IMR-90 (cell line): ENCODE data around the gene LPO. TPM values are rescaled to one million over a fixed set of nuclear protein-coding genes. Genes with fewer than 3 reads are reported as not detected.

ENCODE experiments used
- ATAC-seq: fragments of 200-7000 bp; cut with Tn5 transposase; 2 replicates; pipeline ENCODE4 v1.9.1; 2020; ENCODE audit warnings: low read depth, mild to moderate bottlenecking, moderate library complexity
- BruUV-seq: library from RNA; stranded (reverse); fragments of 400-500 nt; replicated peaks from 2 replicates; lab custom pipeline; 2021; lab: Mats Ljungman, UMichigan
- CTCF ChIA-PET: fragments of 300-600 bp; formaldehyde crosslinking; extraction: SDS; loops from one replicate; lab custom pipeline; 2021; ENCODE audit warnings: antibody characterized with exemption; lab: Yijun Ruan, JAX
- POLR2A ChIA-PET: fragments of 300-600 bp; sonication (Branson Sonifier 250); formaldehyde crosslinking; loops from one replicate; lab custom pipeline; 2022; ENCODE audit warnings: antibody characterized with exemption; ENCODE audit not compliant: unreplicated experiment; lab: Charles Lee
- DNase-seq: peaks from one replicate; pipeline ENCODE4 v3.0.0; 2013
- H2AFZ ChIP-seq: replicated peaks from 2 replicates; pipeline ENCODE3; 2013; ENCODE audit warnings: low read length, mild to moderate bottlenecking; ENCODE audit not compliant: poor library complexity
- H2AK5ac ChIP-seq: 2 replicates; pipeline ENCODE4 v1.6.1; 2013; ENCODE audit warnings: low read depth, low read length, inconsistent platforms
- H2AK9ac ChIP-seq: replicated peaks from 2 replicates; pipeline ENCODE3; 2013; ENCODE audit warnings: mild to moderate bottlenecking, low read depth, low read length, moderate library complexity; ENCODE audit not compliant: poor library complexity
- H2BK120ac ChIP-seq: 2 replicates; pipeline ENCODE4 v1.6.1; 2013; ENCODE audit warnings: low read depth, low read length, inconsistent platforms
- H2BK15ac ChIP-seq: 3 replicates; pipeline ENCODE4 v1.6.1; 2013; ENCODE audit warnings: low read depth, low read length, inconsistent platforms
- H2BK20ac ChIP-seq: 2 replicates; pipeline ENCODE4 v1.6.1; 2013; ENCODE audit warnings: low read depth, mild to moderate bottlenecking, inconsistent platforms, low read length, moderate library complexity
- H2BK5ac ChIP-seq: 2 replicates; pipeline ENCODE4 v1.6.1; 2013; ENCODE audit warnings: mild to moderate bottlenecking, low read depth, low read length, inconsistent platforms; ENCODE audit not compliant: poor library complexity, severe bottlenecking
- H3K14ac ChIP-seq: replicated peaks from 2 replicates; pipeline ENCODE4 v1.6.1; 2013; ENCODE audit warnings: low read depth, low read length, inconsistent platforms
- H3K18ac ChIP-seq: 2 replicates; pipeline ENCODE4 v1.6.1; 2013; ENCODE audit warnings: low read depth, low read length, control low read depth
- H3K23ac ChIP-seq: 2 replicates; pipeline ENCODE4 v1.6.1; 2013; ENCODE audit warnings: low read depth, low read length, inconsistent platforms
- H3K27ac ChIP-seq: 2 replicates; pipeline ENCODE4 v1.5.1; 2013; ENCODE audit warnings: mild to moderate bottlenecking, control low read depth, low read length; ENCODE audit not compliant: insufficient read depth
- H3K27me3 ChIP-seq: 2 replicates; pipeline ENCODE4 v1.6.1; 2013; ENCODE audit warnings: low read length; ENCODE audit not compliant: control insufficient read depth, insufficient read depth
- H3K36me3 ChIP-seq: 2 replicates; pipeline ENCODE4 v1.6.1; 2013; ENCODE audit warnings: low read length, mixed read lengths; ENCODE audit not compliant: control insufficient read depth, insufficient read depth
- H3K4ac ChIP-seq: 2 replicates; pipeline ENCODE4 v1.6.1; 2013; ENCODE audit warnings: low read depth, low read length, inconsistent platforms
- H3K4me1 ChIP-seq: 2 replicates; pipeline ENCODE4 v1.6.1; 2013; ENCODE audit warnings: low read length, mixed read lengths; ENCODE audit not compliant: control insufficient read depth, insufficient read depth
- H3K4me2 ChIP-seq: 2 replicates; pipeline ENCODE4 v1.6.1; 2013; ENCODE audit warnings: low read depth, mild to moderate bottlenecking, control low read depth, low read length, moderate library complexity
- H3K4me3 ChIP-seq: 2 replicates; pipeline ENCODE4 v1.5.1; 2013; ENCODE audit warnings: low read depth, mild to moderate bottlenecking, control low read depth, low read length, moderate library complexity; ENCODE audit not compliant: insufficient read depth
- H3K56ac ChIP-seq: 2 replicates; pipeline ENCODE4 v1.6.1; 2013; ENCODE audit warnings: low read length, inconsistent platforms; ENCODE audit not compliant: insufficient read depth; ENCODE audit errors: extremely low read depth
- H3K79me1 ChIP-seq, 2 experiments: 2 replicates each; pipeline ENCODE4 v1.6.1; 2013; ENCODE audit warnings: low read length in 2 of 2, inconsistent platforms in 1 of 2, low read depth in 1 of 2
- H3K9ac ChIP-seq: 2 replicates; pipeline ENCODE4 v1.6.1; 2013; ENCODE audit warnings: low read depth, low read length, control low read depth
- H3K9me1 ChIP-seq: 2 replicates; pipeline ENCODE4 v1.6.1; 2013; ENCODE audit warnings: low read length, inconsistent platforms; ENCODE audit not compliant: insufficient read depth
- H3K9me3 ChIP-seq: 2 replicates; pipeline ENCODE4 v1.6.1; 2013; ENCODE audit warnings: low read length; ENCODE audit not compliant: control insufficient read depth, insufficient read depth
- H4K20me1 ChIP-seq: 2 replicates; pipeline ENCODE4 v1.6.1; 2013; ENCODE audit warnings: low read length, inconsistent platforms; ENCODE audit not compliant: insufficient read depth
- H4K5ac ChIP-seq: 2 replicates; pipeline ENCODE4 v1.6.1; 2013; ENCODE audit warnings: mild to moderate bottlenecking, low read depth, low read length, control low read depth
- H4K8ac ChIP-seq, 2 experiments: 2 replicates each; pipeline ENCODE4 v1.6.1; 2013; ENCODE audit warnings: low read depth in 2 of 2, low read length in 2 of 2, control low read depth in 1 of 2, inconsistent platforms in 1 of 2
- H4K91ac ChIP-seq: 2 replicates; pipeline ENCODE4 v1.6.1; 2013; ENCODE audit warnings: low read depth, low read length, inconsistent platforms; ENCODE audit not compliant: insufficient read depth
- CEBPB ChIP-seq: IDR thresholded peaks from 2 replicates; pipeline ENCODE4 v1.6.1; 2012; ENCODE audit warnings: low read depth, low read length, improper control_type of control experiment
- CHD1 ChIP-seq: IDR thresholded peaks from 2 replicates; pipeline ENCODE4 v1.6.1; 2012; ENCODE audit warnings: low read depth, low read length, improper control_type of control experiment
- FOS ChIP-seq: fragments of 150-350 bp; IDR thresholded peaks from 2 replicates; pipeline ENCODE4 v1.6.1; 2016; ENCODE audit warnings: low read depth, low read length
- MAFK ChIP-seq: IDR thresholded peaks from 2 replicates; pipeline ENCODE4 v1.6.1; 2012; ENCODE audit warnings: low read depth, low read length, improper control_type of control experiment
- MAZ ChIP-seq: IDR thresholded peaks from 2 replicates; pipeline ENCODE4 v1.6.1; 2012; ENCODE audit warnings: low read depth, mild to moderate bottlenecking, low read length, improper control_type of control experiment, moderate library complexity, borderline replicate concordance
- NFE2L2 ChIP-seq: fragments of 150-350 bp; IDR thresholded peaks from 2 replicates; pipeline ENCODE4 v1.6.1; 2016; ENCODE audit warnings: low read depth, mild to moderate bottlenecking, low read length
- POLR2A ChIP-seq: IDR thresholded peaks from 2 replicates; pipeline ENCODE4 v1.6.1; 2012; ENCODE audit warnings: mild to moderate bottlenecking, low read depth, low read length
- RAD21 ChIP-seq: IDR thresholded peaks from 2 replicates; pipeline ENCODE4 v1.6.1; 2012; ENCODE audit warnings: low read length, improper control_type of control experiment
- RCOR1 ChIP-seq: IDR thresholded peaks from 2 replicates; pipeline ENCODE4 v1.6.1; 2012; ENCODE audit warnings: mild to moderate bottlenecking, low read length, improper control_type of control experiment; ENCODE audit not compliant: insufficient replicate concordance
- RFX5 ChIP-seq: IDR thresholded peaks from 2 replicates; pipeline ENCODE4 v1.8.0; 2012; ENCODE audit warnings: low read depth, mild to moderate bottlenecking, low read length, moderate library complexity
- SMC3 ChIP-seq: fragments of 150-350 bp; IDR thresholded peaks from 2 replicates; pipeline ENCODE4 v1.6.1; 2016; ENCODE audit warnings: low read depth, mild to moderate bottlenecking, antibody characterized with exemption, low read length, moderate library complexity
- WGBS, 2 experiments: methylation state at CpG; one replicate each; pipeline versions ENCODE4 v1.1.5 to v1.1.7; 2013; ENCODE audit warnings: missing lambda C conversion rate in 2 of 2; ENCODE audit not compliant: insufficient read length in 1 of 2; ENCODE audit errors: extremely low coverage in 2 of 2; 5-methylcytosine and 5-hydroxymethylcytosine counted together
- dilution Hi-C: fragments of 300-500 bp; cut with HindIII; formaldehyde crosslinking; loops from one replicate; pipeline ENCODE4 v1.14.3; 2018; ENCODE audit warnings: low sequenced_read_pairs; ENCODE audit not compliant: unreplicated experiment
- in situ Hi-C: fragments of 300-500 bp; cut with MboI; formaldehyde crosslinking; loops from 3 replicates; pipeline ENCODE4 v1.14.3; 2019; ENCODE audit warnings: low sequenced_read_pairs, inconsistent platforms, mixed read lengths
- intact Hi-C: fragments of 100-400 bp; cut with micrococcal nuclease; formaldehyde crosslinking; loops from 2 replicates; pipeline ENCODE4 v1.10.0; 2022
- polyA plus RNA-seq, 3 experiments: library from polyadenylated mRNA; depleted of rRNA; stranded (reverse); fragments of >200 nt; gene quantifications; 2 replicates each; pipeline ENCODE4 v1.2.3, GENCODE V29; 2012; ENCODE audit warnings: low replicate concordance in 1 of 3
- total RNA-seq: library from RNA; depleted of rRNA; stranded (reverse); fragments of >200 nt; gene quantifications from 2 replicates; pipeline ENCODE4 v1.2.3, GENCODE V29; 2012
- TF ChIP-seq, protein P1 (sequence below): conservative IDR thresholded peaks from 2 replicates; pipeline ENCODE4 v1.5.1; 2012; ENCODE audit warnings: mild to moderate bottlenecking, low read depth, low read length, improper control_type of control experiment

Gene LPO
- total and polyA plus RNA-seq, 2 of the 4 experiments (the other 2 are of a cell fraction), result not detected

DNA sequence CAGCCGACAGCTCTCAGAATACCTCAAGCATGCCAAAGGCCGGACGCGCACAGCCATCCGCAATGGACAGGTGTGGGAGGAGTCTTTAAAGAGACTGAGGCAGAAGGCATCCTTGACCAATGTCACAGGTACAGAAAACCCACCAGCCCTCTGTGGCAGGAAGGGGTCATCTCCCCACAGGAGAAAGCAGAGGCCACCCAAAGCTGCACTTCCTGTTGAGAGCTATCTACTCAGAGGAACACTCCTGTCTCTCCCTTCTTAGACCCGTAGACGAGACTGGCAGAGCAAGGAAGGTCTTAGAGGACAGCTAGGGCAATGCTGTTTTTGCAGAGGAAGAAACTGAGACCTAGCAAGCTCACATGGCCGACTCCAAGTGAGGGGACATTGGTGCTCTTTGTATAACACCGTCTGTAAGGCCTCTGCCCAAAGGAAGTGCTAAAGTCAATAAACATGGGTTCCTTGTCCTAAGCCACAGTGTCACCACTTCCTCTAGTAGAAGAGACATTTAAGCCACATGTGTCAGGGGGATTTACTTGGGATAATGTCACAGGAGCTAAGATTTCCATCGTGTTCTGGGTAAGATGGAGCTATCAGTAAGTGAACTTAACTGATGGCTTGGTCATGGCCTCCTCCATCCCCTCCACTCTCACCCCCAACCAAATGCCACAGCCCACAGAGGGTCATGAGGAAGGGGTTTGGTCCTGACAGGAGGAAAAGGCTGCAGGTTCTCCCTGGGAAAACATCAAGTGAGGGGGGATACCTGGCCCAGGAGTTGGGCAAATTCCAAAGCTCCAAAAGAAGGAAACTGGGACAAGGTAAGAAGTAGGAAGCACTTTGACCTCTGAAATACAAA, 9.4 kb downstream of the LPO start (continued):
- TF ChIP-seq RCOR1, result no peak

DNA sequence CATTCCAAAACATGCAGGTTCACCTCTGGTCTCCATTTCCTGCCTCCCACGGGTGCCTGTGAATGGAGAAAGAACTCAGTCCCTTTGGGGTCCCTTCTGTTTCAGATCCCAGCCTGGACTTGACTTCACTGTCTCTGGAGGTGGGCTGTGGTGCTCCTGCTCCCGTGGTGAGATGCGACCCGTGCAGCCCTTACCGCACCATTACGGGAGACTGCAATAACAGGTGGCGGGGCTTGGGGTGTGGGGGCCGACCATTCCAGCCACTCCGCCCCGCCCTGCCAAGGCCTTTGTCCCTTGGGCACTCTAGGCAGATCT, 10.5 kb downstream of the LPO start:
- Histone ChIP-seq H3K4me2 (peak overlapping the region; percentile 91), H3K14ac (no peak overlapping the region), H3K9me3 (no peaks in the 10 kb centered on the region), H2AFZ (peak overlapping the region; percentile 95), H3K18ac (no peak overlapping the region), H3K27me3 (peaks cover 61% of the 10 kb centered on the region), H4K91ac (no peak overlapping the region), H3K36me3 (no peaks in the 10 kb centered on the region), H4K20me1 (no peaks in the 10 kb centered on the region), H3K9me1 (no peaks in the 10 kb centered on the region), H3K4me1 (no peaks in the 10 kb centered on the region), H3K4me3 (peak overlapping the region; percentile 69; the same call in 1 of the 2 replicates), H4K5ac (no peak overlapping the region), H2AK9ac (no peak overlapping the region), H2BK5ac (no peak overlapping the region), H2AK5ac (no peak overlapping the region), H3K27ac (no peak overlapping the region), H4K8ac (no peak overlapping the region), H2BK20ac (no peak overlapping the region), H3K79me1 (no peaks in the 10 kb centered on the region), H3K56ac (no peak overlapping the region), H3K23ac (no peak overlapping the region; the same call in 1 of the 2 replicates), H2BK15ac (no peak overlapping the region), H3K4ac (no peak overlapping the region), H2BK120ac (no peak overlapping the region), H3K9ac (no peak overlapping the region)
- intact Hi-C loops, result loop anchor here (2.0 kb wide), 1 partner anchor 198 kb away; no protein-coding TSS in a partner anchor
- TF ChIP-seq POLR2A, result no peak
- TF ChIP-seq RCOR1, result no peak
- TF ChIP-seq CHD1, result no peak
- TF ChIP-seq MAZ, result no peak
- TF ChIP-seq, protein P1, sequence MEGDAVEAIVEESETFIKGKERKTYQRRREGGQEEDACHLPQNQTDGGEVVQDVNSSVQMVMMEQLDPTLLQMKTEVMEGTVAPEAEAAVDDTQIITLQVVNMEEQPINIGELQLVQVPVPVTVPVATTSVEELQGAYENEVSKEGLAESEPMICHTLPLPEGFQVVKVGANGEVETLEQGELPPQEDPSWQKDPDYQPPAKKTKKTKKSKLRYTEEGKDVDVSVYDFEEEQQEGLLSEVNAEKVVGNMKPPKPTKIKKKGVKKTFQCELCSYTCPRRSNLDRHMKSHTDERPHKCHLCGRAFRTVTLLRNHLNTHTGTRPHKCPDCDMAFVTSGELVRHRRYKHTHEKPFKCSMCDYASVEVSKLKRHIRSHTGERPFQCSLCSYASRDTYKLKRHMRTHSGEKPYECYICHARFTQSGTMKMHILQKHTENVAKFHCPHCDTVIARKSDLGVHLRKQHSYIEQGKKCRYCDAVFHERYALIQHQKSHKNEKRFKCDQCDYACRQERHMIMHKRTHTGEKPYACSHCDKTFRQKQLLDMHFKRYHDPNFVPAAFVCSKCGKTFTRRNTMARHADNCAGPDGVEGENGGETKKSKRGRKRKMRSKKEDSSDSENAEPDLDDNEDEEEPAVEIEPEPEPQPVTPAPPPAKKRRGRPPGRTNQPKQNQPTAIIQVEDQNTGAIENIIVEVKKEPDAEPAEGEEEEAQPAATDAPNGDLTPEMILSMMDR, result no peak
- no peak for TF ChIP-seq FOS
- TF ChIP-seq RFX5, result no peak
- no peak for TF ChIP-seq SMC3
- no peak for TF ChIP-seq RAD21
- no peak for TF ChIP-seq CEBPB
- TF ChIP-seq MAFK, result no peak
- TF ChIP-seq NFE2L2, result no peak
- ChIA-PET POLR2A (no interaction called here), CTCF (interaction anchor here (0.6 to 1.8 kb wide), 2 partner anchors 9 to 169 kb away, joined by 3 to 6 read pairs; partner anchors contain the start of gene RNF43)
- ATAC-seq (no peak), DNase-seq (no peak)
- 0% methylated on average over 1 of the region's 10 CpGs; no CpG with 5 or more reads in 1 of the 2 experiments for WGBS, 2 experiments
- dilution Hi-C loops, result no loop called here
- BruUV-seq, result no TSS peak
- in situ Hi-C loops, result no loop called here
